Esophagus muscularis mucosa (tissue), 3 donors: ENCODE data around the gene GNA12.

Experiments
- CTCF ChIP-seq, 3 experiments: fragments of 200-600 bp in 2 of 3; fragments of 450-650 bp in 1 of 3; sonication (generic) in 2 of 3; IDR thresholded peaks; one replicate each; pipeline ENCODE4 v1.5.1; 2017 to 2019; ENCODE audit warnings: antibody characterized with exemption in 3 of 3, mild to moderate bottlenecking in 2 of 3, moderate library complexity in 1 of 3
- POLR2A ChIP-seq: fragments of 450-650 bp; IDR thresholded peaks from one replicate; pipeline ENCODE4 v1.6.1; 2017; ENCODE audit warnings: antibody characterized with exemption, moderate library complexity, mild to moderate bottlenecking, low read depth
- POLR2AphosphoS5 ChIP-seq, 2 donors: sonication (generic); formaldehyde crosslinking; IDR thresholded peaks; one replicate each; pipeline ENCODE4 v1.6.1; 2017; ENCODE audit warnings: antibody characterized with exemption in 2 of 2

- TF ChIP-seq CTCF (IDR thresholded peaks at IDR 0.05) = no peak
- no peak for TF ChIP-seq POLR2AphosphoS5 (IDR thresholded peaks at IDR 0.05)
- TF ChIP-seq POLR2A = no peak
These were observed 65.1 kb downstream of the GNA12 start for GRCh38 chr7:2779051-2779450.
